COLO829 (cell line): ENCODE data around the gene RAB25.
A peak's percentile ranks its signal among the peaks of the same experiment; 100 is the strongest.
"Not testable (repeated sequence)": the region's sequence is repeated elsewhere in the genome, so short reads cannot be mapped to it uniquely, and the experiment has no call there.

Experiments used
- DNase-seq: peaks from one replicate; pipeline ENCODE4 v3.0.0; 2012; ENCODE audit warnings: low spot score

The RAB25 gene

GRCh38 chr1:156060937-156061636, at the start of gene RAB25:
Gene RAB25, plus strand, starts transcription at chr1:156061160. Its CDS starts 241 bp downstream, at chr1:156061401.
- no peak for DNase-seq

- DNase-seq, result no peak
Observed at GRCh38 chr1:156012051-156012817, 48.7 kb upstream of the RAB25 start.

DNA sequence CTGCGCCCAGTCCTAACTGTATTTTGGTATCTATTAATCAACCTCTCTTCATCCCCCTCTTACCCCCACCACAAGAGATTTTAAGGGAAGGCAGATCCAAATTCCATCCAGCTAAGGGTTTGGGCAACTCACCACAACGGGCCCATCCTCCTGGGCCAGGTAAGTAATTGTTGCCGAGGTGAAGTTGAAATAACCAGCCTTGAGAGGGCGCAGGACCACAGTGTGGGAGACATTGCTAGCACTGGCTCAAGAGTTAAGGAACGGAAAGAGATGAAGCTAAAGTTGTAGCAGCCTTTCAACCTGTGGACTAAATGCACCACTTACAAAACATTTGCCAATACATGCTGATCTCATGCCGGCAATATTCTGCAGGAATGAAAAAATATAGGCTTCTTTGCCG, 46.1 kb upstream of the RAB25 start:
- DNase-seq, result no peak

GRCh38 chr1:156019946-156020292, 41.0 kb upstream of the RAB25 start:
- no peak for DNase-seq

DNA sequence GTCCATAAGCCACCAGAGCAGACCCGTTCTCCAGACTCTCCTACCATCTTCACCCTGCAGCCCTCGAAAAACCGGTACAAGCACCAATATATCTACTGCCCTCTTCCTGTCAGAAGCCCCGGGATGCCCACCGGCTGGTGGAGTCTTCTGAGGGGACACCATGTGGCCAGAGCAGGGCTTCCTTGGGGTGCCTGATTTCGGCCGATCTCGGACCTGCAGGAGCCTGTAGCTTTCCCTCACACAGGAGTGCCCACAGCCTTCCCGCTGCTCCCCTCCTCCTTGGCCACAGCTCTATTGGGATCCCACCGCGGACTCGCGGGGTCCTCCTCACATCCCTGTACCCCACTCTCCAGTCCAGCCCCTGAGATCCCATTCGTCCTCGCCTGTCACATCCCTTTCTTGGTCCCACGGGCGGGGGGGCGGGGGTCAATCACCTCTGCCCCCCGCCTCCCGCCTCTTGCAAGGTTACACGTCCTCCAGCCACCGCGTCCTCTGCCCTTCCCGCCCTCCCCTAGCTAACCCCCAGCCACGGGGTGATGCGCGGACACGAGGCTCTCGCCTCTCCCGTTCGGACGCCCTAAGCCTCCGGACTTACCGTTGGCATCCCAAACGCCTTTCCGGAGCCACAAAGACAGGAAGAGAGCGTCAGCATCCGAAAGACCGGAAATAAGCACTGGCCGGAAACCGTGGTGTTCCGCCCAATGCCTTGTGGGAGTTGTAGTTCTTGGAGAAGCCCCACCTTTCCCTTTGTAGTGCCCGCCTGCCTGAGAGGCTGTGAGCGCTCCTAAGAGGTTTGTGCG, 40.5 kb upstream of the RAB25 start, which contains the start of gene SSR2:
Gene SSR2 (minus strand): TSS at position 659 of the 800 bp plus-strand sequence. CDS start 784 bp downstream, outside the sequence.
- DNase-seq, result peak; percentile 100

- DNase-seq, result no peak
Observed at GRCh38 chr1:156021093-156021428, 39.9 kb upstream of the RAB25 start.

DNA sequence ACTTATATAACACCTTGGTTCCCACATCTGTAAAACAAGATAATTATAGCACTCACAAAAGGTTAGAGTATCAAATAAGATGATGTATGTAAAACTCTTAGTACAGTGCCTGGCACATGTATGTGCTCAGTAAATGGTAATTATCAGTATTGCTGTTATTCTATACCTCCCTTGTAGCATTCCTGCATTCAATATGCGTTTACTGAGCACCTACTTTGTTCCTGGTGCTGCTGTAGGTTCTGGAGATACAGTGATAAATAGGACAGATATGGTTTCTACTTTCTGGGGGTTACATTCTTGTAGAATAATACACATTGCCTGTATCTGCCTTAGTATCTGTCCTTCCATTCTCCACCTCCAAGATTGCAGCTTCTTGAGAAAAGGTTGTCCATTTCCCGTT, 39.0 kb upstream of the RAB25 start:
- DNase-seq, result no peak

- DNase-seq, result no peak
Observed at GRCh38 chr1:156024801-156025200, 36.2 kb upstream of the RAB25 start.

DNA sequence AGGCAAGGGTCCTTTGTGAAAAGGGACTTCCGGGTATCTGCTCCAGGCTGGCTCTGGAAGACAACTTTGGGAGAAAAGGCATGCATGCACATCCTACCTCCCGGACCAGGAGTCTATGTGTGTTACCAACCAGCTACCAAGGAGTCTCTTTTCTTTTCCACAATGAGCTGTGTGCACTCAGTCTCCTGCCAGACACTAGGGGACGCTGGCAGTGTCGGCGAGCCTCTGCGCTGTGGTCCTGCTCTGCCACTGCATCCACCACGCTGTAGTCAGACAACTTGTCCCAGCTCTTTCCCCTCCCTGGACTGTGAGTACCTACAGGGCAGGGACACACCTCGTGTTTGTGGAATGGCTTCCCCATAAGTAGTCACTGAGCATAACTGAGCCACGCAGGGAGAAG, 35.1 kb upstream of the RAB25 start:
- DNase-seq, result no peak

DNA sequence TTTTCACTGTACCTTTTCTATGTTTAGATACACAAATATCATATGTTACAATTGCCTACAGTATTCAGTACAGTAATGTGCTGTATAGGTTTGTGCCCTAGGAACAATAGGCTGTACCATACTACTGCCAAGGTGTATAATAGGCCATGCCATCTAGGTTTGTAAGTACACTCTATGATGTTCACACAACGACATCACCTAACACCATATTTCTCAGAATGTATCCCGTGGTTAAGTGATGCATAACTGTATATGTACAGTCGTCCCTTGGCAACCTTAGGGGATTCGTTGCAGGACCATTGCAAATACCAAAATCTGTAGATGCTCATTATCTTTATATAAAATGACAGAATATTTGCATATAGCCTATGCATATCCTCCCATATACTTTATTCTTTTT, 34.4 kb upstream of the RAB25 start:
- DNase-seq, result no peak

GRCh38 chr1:156033011-156033410, 27.9 kb upstream of the RAB25 start:
- no peak for DNase-seq

DNA sequence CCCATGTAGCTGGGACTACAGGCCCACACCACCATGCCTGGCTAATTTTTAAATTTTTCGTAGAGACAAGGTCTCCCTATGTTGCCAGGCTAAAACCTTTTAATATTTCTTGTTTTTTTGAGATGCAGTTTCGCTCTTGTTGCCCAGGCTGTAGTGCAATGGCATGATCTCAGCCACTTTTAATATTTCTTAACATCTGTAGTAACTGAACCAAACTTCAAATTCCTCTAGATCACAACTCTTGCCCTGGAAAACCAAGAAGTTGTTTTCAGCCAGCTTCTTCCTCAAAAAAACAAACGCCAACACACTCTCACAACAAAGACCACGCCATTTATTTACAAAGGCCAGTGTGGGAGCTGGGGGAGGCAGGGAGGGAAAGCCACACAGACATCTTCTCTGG, 26.0 kb upstream of the RAB25 start:
- DNase-seq, result not testable (repeated sequence)

- DNase-seq, result no peak
Observed at GRCh38 chr1:156042828-156043227, 18.1 kb upstream of the RAB25 start.

GRCh38 chr1:156045076-156045475, 15.9 kb upstream of the RAB25 start:
- DNase-seq, result no peak

- DNase-seq, result no peak
Observed at GRCh38 chr1:156048663-156049258, 12.2 kb upstream of the RAB25 start.

DNA sequence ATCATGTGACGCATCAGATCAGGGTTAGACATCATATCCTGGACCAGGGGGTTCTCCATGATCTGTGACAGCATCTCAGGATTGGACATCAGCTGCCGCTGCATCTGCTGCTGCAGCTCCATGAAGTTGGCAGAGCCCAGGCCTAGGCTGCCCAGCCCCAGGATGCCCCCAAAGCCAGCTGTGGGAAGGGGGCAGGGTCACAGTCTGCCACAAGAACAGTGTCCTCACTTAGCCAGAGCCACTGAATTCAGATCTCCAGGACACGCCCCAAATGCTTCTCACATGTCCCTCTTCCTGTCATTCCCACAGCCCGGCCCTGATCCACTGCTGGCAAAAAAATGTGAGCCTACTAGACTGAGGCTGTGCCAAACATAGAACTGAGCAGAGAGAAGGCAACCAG, 10.6 kb upstream of the RAB25 start:
- DNase-seq, result no peak

DNA sequence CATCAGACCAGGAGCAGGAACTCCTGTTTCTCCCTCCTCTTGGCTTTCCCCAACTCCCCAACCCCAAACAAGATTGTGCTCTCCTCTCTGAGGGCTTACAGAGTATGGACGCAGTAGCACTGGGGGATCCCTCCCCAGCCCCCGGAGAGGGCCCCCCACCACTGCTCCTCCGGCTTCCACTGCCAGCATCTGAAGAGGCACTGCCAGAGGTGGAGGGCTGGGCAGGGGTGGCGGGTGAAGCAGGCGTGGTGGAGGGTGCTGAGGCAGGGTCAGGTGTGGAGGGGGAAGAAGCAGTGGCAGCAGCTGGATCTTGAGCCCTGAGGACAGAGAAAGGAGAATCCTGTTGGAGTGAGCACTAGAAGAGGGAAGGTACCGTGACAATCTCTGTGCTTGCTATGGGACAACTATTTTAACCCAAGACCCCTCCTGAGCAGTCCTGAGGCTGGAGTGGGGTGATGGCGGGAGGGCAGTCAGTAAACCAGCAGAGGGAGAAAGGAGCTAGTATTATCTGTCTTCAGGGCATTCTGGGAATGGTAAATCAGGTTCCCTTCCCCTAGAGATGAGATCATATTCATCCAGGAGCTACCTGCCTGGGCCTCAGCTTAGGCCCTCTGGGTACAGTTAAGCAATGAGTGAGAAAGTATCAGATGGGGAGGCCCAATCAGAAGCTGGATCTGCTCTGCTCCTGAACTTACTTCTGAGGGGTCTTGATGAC, 9.8 kb upstream of the RAB25 start:
- DNase-seq, result no peak

DNA sequence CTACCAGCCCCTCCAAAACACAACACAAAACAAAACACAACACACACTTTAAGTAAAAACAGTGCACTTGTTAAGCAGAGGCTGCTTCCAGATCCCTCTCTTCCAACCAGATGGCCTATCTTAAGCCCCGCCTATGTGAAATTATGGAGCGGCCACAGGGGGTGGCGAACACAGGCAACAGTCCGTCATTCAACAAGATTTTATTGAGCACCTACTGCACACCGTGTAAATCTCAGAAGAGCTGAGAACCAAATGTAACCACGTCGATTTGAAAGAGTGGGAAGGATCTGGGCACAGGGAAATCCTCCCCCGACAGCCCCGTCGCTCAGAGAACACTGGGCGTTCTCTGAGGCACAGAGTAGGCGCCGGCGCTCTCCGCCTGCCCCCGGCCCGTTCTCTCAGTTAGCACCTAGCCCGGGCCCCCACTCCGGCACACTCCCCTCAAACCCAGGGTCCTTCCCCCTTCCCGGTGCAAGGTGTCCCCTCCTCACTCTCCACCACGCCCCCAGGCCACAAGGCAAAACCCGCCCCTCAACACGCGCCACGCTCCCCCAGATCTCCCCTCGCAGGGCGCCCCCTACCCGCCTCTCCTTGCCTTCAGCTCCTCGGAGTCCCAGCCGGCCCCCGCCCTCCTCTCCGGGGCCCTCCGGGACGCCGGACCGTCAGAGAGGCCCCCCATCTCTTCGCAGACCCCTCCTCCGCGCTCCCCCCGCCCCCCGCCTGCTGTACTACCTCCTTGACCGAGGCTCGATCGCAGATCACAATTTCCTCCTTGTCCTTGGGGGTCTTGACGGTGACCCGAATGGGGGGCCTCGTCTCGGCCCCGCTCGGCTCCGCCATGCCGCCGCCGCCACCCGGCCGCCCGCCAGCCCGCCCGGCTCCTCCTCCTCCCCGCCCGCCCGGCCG, 7.8 kb upstream of the RAB25 start:
- peak; percentile 89 for DNase-seq

DNA sequence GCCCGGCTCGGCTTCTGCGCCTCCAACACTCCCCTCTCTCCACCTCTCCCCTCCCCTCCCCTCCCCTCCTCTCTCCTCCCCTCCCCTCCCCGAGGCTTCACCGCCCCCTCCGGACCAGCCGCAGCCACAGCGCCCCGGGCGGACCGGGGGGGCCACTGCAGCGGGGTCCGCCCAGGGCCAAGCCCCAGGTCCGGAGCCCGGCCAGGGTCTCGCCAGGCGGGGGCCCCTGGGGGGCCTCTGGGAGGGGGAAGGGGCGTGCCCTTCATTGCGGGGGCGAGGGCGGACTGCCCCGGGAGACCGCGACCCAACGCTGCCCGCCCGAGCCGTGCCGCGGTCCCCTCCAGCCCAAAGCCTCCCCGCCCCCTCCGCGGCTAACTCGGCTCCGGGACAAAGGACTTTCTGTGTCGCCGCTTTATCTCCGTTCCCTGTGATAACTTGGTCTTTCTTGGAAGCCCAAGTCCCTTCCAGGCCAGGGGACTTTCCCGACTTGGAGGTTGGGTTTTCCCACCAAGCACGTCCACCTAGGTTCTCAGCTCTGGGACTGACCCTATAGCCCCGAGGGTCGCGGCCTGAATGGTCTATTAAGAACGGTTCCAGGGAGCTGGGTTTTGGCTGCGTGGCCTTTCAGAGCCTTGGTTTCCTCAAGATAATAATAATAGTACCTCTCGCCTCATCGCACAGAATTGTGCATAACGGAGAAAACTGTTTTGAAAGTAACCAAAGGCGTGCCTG, 7.0 kb upstream of the RAB25 start, which contains the start of gene UBQLN4:
Gene UBQLN4 (minus strand): TSS at position 31 of the 732 bp plus-strand sequence. CDS start 97 bp downstream, outside the sequence.
- DNase-seq, result peak; percentile 95
